GM19463 (cell line): ENCODE measurements around the gene PTCH2.
"Not testable (repeated sequence)": the region's sequence is repeated elsewhere in the genome, so short reads cannot be mapped to it uniquely, and the experiment has no call there.

ENCODE experiments used
- ATAC-seq: cut with Tn5 transposase; IDR thresholded peaks from one replicate; pipeline ENCODE4 v1.9.1; 2021; ENCODE audit warnings: mild to moderate bottlenecking, moderate library complexity; ENCODE audit not compliant: unreplicated experiment

Gene PTCH2

DNA sequence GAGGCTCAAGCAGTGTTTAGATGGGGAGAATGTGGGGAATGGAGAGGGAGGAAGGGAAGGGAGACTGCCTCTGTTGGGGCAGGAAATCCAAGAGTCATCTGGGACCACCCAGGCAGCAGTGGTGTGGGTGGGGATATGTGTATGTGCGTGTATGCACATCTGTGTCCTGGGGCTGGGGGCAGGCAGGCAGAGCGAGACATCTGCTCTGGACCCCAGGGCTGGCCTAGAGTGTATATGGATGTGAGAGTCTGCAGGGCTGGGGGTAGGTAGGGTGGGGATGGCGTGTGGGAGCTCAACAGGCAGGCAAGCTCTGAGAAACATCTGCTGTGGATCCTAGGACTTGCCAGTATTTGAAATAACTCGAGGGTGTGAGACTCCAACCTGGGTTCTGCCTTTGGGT lies 3.5 kb downstream of the PTCH2 start:
- ATAC-seq, result no peak

DNA sequence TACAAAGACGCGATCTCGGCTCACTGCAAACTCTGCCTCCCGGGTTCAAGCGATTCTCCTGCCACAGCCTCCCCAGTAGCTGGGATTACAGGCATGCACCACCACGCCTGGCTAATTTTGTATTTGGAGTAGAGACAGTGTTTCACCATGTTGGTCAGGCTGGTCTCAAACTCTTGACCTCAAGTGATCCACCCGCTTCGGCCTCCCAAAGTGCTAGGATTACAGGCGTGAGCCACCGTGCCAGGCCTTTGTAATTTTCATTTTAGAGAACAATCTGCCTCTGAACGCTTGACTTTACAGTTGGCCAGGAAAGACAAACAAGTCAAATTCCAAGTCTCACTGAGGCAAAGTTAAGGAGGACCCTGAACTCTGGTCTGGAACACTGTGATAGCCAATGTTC lies 4.8 kb downstream of the PTCH2 start:
- not testable (repeated sequence) for ATAC-seq

DNA sequence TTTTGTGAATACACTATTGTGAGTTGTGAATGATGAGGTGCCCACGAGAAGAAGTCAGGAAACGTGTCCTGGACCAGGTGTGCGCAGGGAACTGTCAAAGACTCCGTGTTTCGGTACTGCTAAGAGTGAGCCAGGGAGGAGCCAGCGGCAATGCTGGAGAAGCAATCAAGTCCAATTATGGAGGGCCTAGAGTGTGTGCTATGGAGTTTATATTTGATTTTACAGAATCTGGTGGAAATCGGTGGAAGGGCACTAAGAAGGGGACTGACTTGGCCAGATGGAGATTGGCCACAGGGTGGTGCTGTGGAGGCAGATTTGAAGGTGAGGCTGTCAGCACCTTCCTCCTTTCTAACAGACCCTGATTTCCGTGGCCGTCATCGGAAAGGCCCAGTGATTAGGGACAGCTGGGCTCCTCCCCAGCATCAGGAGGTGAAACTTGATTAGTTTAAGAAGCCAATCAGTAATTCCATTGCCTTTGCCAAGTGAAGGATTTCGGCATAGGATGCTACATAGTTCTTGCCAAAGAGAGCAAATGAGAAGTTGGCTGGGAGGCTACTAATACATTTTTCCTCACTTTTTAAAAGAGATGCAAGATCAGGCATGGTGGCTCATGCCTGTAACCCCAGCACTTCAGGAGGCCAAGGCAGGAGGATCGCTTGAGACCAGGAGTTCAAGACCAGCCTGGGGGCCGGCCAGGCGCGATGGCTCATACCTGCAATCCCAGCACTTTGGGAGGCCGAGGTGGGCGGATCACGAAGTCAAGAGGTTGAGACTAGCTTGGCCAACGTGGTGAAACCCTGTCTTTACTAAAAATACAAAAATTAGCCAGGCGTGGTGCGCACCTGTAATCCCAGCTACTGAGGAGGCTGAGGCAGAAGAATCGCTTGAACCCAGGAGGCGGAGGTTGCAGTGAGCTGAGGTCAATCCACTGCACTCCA lies 7.0 kb downstream of the PTCH2 start:
- ATAC-seq, result peak; percentile 69

DNA sequence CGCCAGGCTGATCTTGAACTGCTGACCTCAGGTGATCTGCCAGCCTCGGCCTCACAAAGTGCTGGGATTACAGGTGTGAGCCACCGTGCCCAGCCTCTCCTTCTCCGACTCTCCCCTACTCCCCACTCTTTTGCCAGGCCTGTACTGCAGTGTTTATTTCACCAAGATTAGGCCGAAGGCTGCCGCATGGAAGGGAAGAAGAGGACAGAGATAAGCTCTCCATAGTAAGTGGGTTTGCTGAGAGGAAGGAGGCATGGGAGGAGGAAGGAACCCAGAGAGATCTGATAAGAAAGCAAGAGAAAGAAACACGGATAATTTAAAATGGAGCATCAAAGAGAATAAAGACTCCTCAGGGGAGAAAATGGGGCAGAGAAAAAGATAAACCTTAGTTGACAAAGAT lies 8.7 kb downstream of the PTCH2 start:
- no peak for ATAC-seq

DNA sequence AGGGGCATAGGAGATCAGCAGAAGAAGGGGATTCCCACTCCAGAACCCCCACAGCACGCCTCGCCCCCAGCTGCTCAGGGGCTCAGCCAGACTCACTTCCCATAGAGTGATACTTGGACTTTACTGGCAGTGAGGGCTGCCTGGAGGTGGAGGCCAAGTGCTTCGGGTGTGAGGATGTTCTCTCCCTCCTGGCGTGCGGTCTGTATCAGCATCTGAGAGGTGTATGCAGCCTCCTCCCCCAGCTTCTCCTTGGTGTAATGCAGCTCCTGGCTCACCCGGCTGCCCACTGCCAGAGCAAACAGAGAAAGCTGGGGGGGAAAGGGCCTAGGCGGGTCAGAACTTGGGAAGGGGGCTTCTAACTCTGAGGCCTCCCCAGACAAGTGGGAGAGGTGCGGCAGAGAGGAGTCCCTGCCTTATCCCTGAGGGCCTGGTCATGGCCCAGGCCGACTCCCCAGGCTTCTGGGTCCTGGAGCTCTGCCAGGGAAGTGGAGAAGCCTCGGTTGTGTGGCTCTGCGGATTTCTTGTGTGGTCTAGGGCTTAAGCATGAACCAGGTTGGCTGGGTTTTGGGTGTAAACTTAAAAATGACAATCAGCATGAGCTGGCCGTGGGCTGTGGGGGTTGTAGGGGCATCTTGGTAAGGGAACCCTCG lies 10.9 kb downstream of the PTCH2 start:
- no peak for ATAC-seq

DNA sequence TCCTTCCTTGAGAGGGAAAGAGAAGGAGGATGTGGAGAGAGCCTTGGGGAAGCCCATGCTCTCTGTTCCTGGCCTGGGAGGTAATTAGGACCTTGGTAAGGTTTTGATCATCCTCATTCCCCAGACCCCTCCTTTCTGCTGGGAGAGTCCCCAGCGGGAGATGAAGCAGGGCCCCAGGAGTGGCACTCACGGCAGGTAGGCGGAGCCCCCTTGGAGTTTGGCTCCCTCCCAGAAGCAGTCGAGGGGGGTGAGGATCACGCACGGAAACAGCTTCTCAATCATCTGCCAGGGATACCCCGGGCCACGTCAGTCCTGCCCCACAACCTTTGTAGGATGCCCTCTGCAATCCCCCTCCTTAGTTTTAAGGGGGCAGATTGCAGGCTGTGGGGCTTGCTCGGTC lies 11.5 kb downstream of the PTCH2 start:
- no peak for ATAC-seq

DNA sequence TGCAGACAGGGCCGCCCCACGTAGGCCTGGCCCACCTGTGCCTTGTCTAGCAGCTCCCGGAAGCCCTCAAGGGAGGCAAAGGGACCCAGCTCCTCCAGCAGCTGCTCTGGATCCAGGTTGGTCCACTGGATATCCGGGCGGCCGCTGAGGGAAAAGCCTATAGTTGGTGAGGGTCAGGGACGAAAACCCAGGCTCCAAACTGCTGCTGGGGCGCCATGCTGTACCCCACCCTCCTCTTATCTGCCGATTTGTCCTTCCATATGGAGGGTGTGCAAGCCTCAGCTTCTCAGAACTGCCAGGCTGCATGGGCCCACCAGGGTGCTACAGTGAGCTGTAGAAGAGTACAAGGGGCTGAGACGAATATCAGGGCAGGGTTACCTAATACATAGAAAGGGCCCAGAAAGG lies 12.2 kb downstream of the PTCH2 start:
- ATAC-seq, result no peak

DNA sequence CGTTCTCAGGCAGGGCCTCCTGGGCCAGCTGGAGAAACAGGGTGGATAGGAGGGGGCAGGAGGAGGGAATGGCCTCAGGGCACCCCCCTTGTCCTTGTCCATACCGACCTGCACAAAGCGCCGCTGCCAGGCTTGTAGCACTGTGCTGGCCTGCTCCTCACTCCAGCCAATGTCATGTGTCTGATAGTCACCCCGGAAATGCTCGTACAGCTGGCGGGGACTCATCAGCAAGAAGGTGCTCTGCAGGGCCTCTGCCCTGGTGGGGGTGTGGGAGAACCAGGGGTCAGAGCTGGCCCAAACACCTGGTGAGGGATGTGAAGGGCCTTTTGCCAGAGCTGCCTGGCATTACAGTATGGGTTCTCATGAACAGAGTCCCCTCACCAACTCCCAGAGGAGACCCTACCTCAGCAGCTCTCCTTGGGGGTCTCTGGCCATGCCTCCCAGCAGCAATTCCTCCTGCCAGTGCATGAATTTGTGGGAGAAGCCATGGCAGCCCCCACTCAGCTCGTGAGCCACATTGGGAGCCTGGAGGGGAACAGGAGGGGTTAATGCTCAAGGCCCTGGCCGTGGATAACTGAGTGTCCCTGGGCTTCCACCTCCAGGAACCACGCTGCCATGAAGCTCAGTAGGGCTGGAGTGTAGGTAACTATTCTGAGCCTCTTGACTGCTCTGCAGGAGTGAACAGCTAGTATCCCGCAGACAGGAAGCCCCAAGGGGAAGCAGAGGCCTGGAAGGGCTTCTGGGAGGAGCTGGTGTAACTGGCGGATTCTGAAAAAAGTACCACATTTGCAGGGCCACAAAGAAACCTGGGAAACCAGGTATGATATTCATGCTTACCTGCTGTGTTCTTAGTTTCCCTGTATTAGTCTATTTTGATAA lies 13.3 kb downstream of the PTCH2 start:
- no peak for ATAC-seq

DNA sequence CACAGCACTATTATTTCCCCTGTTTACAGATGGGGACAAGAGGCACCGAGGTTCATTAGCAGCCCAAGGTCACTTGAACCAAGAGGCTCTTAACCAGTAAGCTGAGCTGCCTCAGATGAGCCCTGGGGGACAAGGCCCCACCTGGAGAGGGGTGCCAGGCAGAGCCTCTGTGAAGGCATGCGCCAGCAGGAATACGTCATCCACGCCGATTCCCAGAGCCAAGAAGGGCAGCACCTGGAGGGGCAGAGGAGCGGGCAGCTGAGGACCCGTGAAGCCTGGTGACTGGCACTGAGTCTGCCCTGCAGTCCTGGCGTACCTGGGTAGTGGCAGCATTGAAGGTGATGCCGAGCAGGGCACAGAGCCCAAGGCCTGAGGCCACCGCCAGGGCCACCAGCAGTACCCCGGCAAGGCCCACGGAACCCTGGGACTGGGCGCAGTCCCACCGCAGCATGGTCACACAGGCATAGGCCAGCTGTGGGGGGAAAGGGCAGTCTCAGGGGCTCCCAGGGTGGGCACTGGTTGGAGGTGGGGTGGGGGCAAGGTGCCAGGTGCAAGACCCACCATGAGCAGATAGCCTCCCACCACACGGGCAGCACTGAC lies 14.1 kb downstream of the PTCH2 start:
- ATAC-seq, result no peak

DNA sequence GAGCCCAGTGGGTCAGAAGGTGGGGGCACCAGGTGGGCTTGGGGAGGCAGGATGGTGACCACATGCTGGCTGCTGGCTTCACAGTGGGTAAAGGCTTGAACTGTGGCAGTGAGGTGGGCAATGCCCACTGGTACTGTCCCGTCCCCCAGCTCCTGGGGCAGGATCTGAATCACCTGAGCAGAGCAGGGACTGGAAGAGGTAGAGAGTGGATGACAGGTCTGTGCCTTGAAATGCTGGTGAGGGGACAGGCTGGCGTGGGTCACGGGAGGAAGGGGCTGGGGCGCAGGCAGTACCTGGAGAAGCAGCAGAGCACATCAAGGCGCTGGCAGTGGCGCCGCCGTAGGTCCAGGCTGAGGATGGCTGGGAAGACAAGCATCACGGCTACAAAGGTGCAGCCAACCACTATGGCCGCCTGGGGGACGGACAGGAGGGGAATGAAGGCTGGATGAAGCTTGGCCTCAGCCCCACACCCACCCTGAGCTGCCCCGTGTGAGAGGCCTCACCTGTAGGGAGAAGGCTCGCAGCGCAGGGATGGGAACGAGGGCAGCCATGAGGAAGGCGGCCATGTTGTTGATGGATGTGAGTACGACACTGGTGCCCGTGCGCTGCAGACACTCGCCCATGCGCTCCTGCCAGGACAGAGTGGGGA lies 14.9 kb downstream of the PTCH2 start:
- no peak for ATAC-seq

DNA sequence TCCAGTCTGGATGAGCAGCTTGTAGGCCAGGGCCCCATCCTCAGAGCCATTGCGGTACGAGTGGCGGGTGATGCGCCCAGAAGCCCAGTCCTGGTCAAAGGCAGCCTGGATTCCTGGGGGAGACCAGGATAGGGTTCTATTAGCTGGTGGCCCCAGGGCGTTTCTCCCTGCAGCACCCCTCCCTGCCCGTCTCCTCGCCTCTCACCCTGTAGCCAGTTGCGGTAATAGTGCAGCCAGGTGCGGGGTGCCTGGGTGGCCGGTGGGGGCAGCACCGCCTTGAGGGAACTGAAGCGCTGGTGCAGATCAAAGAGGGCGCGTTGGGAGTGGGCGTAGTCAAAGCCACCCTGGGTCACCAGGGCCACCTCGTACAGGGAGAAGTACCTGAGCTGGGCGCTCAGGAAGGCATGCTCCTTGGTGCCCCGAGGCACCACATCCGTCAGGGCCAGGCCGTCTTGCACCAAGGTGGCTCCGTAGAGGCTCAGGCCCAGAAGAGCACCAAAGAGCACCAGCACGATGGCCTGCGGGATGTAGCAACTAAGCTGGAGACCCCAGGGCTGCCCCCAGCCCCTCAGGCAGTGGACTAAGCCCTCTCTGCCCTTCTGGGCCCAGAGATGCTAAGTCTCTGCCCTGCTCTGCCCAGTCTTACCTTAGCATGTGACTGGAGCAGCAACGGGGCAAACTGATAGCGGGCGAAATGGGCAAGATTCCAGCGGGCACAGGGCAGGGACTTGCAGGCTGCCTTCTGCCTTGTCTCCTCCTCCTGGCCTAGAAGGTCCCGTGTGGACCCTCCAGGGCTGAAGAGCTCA lies 15.7 kb downstream of the PTCH2 start:
- no peak for ATAC-seq

DNA sequence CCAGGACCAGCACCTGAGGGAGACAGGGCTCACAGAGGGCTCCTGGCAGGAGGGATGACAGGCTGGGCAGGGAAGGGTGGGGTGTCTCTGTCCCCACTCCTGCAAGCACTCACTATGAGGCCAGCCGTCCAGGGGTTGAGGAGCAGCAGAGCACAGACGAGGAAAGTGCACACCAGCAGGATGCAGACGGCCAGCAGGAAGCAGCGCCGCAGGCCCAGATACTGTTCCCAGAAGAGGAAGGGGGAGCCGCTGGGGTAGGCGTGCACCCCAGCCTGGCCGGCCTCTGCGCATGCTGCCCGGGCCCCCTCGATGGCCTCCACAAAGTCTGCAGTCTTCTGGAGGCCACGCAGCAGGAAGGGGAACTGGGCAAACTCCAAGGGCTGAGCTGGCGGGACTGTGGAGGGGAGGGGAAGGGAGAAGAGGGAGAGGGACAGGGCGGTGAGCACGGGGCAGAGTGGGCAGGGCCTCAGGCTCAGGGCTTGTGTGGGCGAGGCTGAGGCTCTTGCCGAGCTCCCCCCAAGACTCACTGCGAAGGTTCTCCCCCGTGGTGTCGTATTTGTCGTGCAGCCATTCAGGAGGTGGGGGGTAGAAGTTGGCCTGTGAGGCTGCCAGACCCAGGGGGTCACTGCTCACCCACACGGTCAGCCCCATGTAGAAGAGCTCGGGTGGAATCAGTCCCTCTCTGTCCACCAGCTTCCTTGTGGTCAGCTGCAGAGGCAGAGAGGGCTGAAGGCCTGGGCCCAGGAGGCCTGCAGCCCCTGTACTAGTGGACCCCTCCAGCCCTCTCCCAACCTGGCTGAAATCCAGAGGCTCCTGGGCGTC lies 16.5 kb downstream of the PTCH2 start:
- no peak for ATAC-seq

DNA sequence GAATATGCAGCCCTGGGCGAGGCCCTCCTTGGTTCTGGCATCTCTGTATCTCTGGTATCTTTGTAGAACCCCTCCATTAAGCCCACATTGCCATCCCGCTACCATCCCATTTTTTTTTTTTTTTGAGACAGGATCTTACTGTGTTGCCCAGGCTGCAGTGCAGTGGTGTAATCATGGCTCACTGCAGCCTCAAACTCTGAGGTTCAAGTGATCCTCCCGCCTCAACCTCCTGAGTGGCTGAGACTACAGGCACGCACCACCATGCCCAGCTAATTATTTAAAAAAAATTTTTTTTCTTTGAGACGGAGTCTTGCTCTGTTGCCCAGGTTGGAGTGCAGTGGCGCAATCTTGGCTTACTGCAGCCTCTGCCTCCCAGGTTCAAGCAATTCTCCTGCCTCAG lies 18.7 kb downstream of the PTCH2 start:
- ATAC-seq, result not testable (repeated sequence)

DNA sequence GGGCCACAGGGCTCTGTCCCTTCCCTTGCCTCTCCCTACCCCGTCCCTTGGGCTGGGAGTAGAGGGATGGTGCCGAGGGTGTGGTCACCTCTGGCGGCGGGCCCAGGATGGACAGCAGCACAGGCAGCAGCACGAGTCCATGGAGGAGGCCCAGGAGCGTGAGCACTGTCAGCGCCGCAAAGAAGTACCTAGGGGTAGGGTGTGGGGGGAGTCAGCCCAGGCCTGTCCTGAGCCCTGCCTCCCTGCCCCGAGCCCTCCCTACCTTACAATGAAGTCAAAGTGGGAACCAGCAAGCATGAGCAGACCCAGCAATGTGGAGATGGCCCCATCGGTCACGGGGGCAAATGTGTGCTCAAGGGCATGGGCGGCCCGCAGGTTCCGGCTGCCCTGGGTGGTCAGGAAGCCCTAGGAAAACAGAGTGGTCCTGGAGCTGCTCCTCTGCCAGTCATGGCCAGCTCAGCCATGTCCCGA lies 20.0 kb downstream of the PTCH2 start:
- ATAC-seq, result no peak

DNA sequence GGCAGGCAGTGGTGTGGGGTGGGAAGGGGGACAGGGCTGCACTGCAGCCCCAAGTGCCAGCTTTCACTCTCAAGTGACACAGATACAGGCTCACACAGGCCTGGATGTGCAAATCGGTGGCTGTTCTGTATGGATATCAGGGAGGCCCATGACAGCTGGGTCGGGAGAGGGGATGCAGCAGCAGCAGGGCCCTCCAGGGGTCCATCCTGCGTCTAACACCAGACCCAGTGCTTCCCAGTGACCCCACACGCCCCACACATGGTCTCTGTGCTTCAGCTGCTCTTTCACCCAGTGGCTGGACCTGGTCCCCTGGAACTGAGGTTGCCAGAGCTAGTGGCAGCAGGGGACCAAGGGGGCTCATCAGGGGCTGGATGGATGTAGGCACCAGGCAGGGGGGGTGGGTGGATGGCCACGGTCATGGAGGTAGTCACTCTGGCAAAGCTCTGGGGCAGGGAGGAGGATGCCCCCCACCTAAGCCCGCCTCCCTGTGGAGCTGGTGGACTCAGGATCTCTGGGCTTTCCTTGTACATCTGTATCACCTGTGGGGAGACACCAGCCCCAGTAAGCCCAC lies 20.8 kb downstream of the PTCH2 start:
- ATAC-seq, result no peak

DNA sequence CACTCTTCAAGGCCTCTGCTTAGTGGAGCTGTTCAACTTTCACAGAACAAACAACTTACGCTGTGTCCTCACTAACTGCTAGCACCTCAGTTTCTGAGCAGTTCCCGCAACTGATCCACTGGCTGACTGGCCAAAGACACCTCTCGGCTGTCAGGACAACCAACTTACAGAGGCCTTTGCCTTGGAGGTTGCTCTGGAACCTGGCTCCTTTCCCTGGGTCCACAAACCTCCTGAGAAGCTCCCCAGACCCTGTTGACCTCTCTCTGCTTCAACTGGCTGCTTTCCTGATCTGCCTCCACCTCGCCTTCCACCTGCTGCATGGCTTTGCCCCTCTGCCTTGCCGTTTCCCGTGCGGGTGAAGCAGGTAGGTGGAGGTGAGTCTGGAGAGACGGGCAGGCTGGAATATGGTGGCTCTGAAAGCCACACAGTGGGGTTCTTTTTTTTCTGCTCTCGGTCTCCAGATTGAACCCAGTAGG lies 21.8 kb downstream of the PTCH2 start:
- ATAC-seq, result no peak

DNA sequence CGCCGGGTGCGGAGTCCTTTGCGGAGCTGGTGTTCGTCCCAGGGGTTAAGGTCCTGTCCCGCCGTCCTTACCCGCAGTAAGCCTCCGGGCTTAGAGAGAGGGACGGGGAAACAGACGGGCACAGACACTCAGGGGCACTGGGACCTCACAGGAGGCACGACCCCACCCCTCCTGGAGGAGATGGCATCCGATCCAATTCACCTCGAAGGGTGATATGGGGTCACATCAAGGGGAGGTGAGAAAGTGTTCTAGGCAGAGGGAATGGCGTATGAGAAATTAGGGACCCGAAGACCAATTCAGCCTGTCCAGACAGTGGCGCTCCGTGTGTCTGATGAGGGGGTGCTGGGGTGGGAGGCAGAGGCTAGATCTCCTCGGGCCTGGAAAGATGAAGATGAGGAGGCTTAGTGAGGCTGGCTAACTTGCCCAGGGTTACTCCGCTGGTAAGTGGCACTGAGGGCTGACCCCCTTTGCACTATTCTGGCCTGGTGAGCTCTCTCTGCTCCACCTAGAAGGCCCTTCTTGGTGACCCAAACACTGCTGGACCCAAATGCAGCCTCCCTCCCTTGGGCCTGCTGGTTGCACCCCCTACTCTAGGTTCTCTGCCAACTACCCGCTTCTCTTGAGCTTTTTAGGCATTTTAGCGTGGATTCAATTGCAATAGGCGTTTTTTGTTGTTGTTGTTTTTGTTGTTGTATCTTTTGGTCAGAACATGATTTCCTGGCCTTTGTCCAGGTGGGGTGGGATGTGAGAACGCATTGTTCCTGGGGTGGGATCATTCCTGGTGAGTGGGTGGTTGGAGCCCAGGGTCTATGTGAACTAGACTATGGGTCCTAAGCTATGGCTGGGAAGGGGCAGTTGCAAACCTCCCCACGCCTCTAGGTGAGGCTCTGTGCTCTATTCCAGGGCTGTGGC lies 22.5 kb downstream of the PTCH2 start:
- no peak for ATAC-seq
